ENCODE results near the gene DGKB.

DNA sequence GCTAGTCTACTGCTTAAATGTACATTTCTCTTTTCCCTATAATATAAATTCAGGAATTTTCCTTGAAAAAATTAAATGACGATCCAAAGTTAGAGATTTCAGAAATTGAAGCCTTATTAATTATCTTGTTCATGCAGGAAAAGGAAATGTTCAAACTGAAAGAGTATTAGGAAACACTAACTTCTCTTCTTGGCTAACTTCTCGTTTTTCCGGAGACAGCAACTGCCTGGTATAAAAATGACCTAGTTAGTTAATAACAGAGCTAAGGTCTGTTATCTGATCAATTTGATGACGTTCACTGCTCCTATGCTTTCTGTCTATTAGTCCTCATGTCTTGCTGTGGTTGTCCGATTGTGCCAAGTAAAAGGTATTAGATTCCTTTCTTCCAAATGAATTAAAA, 212.5 kb downstream of the DGKB start:
- TF ChIP-seq, protein P1, sequence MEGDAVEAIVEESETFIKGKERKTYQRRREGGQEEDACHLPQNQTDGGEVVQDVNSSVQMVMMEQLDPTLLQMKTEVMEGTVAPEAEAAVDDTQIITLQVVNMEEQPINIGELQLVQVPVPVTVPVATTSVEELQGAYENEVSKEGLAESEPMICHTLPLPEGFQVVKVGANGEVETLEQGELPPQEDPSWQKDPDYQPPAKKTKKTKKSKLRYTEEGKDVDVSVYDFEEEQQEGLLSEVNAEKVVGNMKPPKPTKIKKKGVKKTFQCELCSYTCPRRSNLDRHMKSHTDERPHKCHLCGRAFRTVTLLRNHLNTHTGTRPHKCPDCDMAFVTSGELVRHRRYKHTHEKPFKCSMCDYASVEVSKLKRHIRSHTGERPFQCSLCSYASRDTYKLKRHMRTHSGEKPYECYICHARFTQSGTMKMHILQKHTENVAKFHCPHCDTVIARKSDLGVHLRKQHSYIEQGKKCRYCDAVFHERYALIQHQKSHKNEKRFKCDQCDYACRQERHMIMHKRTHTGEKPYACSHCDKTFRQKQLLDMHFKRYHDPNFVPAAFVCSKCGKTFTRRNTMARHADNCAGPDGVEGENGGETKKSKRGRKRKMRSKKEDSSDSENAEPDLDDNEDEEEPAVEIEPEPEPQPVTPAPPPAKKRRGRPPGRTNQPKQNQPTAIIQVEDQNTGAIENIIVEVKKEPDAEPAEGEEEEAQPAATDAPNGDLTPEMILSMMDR (IDR thresholded peaks at IDR 0.05) = no peak
- TF ChIP-seq POLR2AphosphoS5 (IDR thresholded peaks at IDR 0.05) = no peak
- no peak for TF ChIP-seq POLR2A (IDR thresholded peaks at IDR 0.05)

Data from stomach (tissue), 4 donors.